GM10266 (cell line): ENCODE measurements around the gene MAST2.

Experiments
- DNase-seq: peaks from one replicate; pipeline ENCODE4 v3.0.0; 2012; ENCODE audit errors: extremely low spot score
- CTCF ChIP-seq: IDR thresholded peaks from 2 replicates; pipeline ENCODE4 v1.5.1; 2012; ENCODE audit warnings: mild to moderate bottlenecking, low read depth; ENCODE audit not compliant: control insufficient read depth, insufficient read depth; ENCODE audit errors: missing control alignments

The MAST2 gene

GRCh38 chr1:45979074-45979777 lies 175.8 kb downstream of the MAST2 start:
- TF ChIP-seq CTCF = no peak
- no peak for DNase-seq

GRCh38 chr1:45979778-45980176 lies 176.4 kb downstream of the MAST2 start:
- TF ChIP-seq CTCF = no peak
- DNase-seq = no peak

- TF ChIP-seq CTCF = no peak
- DNase-seq = no peak
These were observed 178.9 kb downstream of the MAST2 start for GRCh38 chr1:45982359-45982758.

- no peak for TF ChIP-seq CTCF
- DNase-seq = no peak
These were observed 180.6 kb downstream of the MAST2 start for GRCh38 chr1:45983967-45984366.

DNA sequence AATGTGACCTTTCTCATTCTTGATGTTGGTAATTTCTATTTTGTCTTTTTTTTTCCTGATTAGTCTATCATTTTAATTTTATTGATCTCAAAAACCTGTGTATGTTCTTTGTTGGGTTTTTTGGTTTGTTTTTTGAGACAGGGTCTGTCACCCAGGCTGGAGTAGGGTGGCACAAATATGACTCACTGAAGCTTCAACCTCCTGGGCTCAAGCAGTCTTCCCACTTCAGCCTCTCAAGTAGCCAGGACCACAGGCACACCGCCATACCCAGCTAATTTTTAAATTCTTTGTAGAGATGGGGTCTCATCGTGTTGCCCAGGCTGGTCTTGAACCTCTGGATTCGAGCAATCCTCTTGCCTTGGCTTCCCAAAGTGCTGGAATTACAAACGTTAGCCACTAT lies 183.8 kb downstream of the MAST2 start:
- TF ChIP-seq CTCF = no peak
- no peak for DNase-seq

- DNase-seq = no peak
- TF ChIP-seq CTCF = no peak
These were observed 185.8 kb downstream of the MAST2 start for GRCh38 chr1:45989249-45989648.

- no peak for TF ChIP-seq CTCF
These were observed 191.0 kb downstream of the MAST2 start for GRCh38 chr1:45994423-45994822.

More at GRCh38 chr1:45994423-45994822, 191.0 kb downstream of the MAST2 start:
- DNase-seq = no peak
